Right atrium auricular region (tissue), 2 donors: ENCODE data around the gene TRIM31. TPM values are rescaled to one million over a fixed set of nuclear protein-coding genes. Genes with fewer than 3 reads are reported as not detected.

Source experiments
- DNase-seq: peaks from one replicate; pipeline ENCODE4 v3.0.0-alpha.2; 2019; ENCODE audit warnings: low spot score
- H3K27ac ChIP-seq, 2 donors: fragments of 200-600 bp; sonication (generic); 1 replicate in 1 of 2; 2 replicates in 1 of 2; pipeline ENCODE4 v1.5.1; 2016 to 2019
- H3K27me3 ChIP-seq, 2 donors: fragments of 200-600 bp; sonication (generic); one replicate each; pipeline versions ENCODE4 v1.5.1 to v1.6.0; 2017 to 2019
- H3K36me3 ChIP-seq: fragments of 200-600 bp; sonication (generic); one replicate; pipeline ENCODE4 v1.5.1; 2016
- H3K4me1 ChIP-seq, 2 donors: fragments of 200-600 bp; sonication (generic); one replicate each; pipeline versions ENCODE4 v1.5.1 to v1.6.0; 2017 to 2019
- H3K4me3 ChIP-seq, 2 donors: fragments of 200-600 bp; sonication (generic); 1 replicate in 1 of 2; 2 replicates in 1 of 2; pipeline ENCODE4 v1.5.1; 2017 to 2019; ENCODE audit warnings: mild to moderate bottlenecking in 1 of 2, moderate library complexity in 1 of 2
- H3K9me3 ChIP-seq, 2 donors: fragments of 200-600 bp; sonication (generic); one replicate each; pipeline ENCODE4 v1.5.1; 2019
- total RNA-seq, 2 donors: library from RNA; depleted of rRNA; stranded (reverse); fragments of >200 nt; gene quantifications; one replicate each; pipeline ENCODE4 v1.1.0, GENCODE V29; 2016
- TF ChIP-seq, protein P1 (sequence below), 2 donors: fragments of 200-600 bp; sonication (generic); IDR thresholded peaks; one replicate each; pipeline ENCODE4 v1.5.1; 2019; ENCODE audit warnings: antibody characterized with exemption in 2 of 2

Gene TRIM31, protein sequence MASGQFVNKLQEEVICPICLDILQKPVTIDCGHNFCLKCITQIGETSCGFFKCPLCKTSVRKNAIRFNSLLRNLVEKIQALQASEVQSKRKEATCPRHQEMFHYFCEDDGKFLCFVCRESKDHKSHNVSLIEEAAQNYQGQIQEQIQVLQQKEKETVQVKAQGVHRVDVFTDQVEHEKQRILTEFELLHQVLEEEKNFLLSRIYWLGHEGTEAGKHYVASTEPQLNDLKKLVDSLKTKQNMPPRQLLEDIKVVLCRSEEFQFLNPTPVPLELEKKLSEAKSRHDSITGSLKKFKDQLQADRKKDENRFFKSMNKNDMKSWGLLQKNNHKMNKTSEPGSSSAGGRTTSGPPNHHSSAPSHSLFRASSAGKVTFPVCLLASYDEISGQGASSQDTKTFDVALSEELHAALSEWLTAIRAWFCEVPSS
- not detected for total RNA-seq

DNA sequence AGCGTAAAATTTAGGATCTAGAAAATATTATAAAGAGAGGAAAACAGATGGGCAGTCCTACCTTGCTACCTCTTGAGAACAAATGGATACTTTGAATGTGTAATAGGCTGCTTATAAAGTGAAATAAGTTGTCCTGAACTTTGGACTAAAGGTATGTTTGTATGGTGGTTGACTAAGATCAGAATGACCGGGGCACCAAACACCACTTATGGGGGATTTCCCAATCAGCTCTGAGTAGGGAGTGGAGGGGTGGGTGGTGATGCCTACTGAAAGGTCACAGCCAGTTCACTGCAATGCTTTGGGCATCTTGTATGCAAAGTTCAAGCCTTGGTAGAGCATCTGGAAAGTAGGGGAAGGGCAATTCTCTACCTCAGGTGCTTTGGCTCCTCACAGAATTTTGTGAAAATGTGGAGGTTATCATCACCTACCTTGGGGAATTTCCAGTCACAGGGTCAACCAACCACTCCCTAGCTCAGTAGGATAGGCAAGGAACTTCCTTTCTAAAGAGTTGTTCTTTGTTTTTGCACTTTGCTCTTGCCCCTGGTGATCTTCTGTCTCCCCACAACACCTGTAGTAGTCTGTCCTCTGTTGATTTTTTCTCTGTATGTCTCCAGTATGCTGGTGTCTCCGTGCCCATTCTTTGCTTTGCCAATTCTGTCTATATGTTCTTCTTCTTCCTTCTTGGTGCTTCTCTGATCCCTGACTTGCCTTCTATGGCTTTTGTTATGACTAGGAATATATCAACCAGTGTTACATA lies at the start of gene TRIM31:
TSS of gene TRIM31 (minus strand) at position 88 of the 757 bp plus-strand sequence. CDS start 285 bp downstream, outside the sequence.
- H3K36me3 ChIP-seq, result no peaks in the 10 kb centered on the region
- H3K27ac ChIP-seq, result no peak within 1 kb of the TSS
- no peaks in the 10 kb centered on the region for H3K9me3 ChIP-seq
- TF ChIP-seq, protein P1, sequence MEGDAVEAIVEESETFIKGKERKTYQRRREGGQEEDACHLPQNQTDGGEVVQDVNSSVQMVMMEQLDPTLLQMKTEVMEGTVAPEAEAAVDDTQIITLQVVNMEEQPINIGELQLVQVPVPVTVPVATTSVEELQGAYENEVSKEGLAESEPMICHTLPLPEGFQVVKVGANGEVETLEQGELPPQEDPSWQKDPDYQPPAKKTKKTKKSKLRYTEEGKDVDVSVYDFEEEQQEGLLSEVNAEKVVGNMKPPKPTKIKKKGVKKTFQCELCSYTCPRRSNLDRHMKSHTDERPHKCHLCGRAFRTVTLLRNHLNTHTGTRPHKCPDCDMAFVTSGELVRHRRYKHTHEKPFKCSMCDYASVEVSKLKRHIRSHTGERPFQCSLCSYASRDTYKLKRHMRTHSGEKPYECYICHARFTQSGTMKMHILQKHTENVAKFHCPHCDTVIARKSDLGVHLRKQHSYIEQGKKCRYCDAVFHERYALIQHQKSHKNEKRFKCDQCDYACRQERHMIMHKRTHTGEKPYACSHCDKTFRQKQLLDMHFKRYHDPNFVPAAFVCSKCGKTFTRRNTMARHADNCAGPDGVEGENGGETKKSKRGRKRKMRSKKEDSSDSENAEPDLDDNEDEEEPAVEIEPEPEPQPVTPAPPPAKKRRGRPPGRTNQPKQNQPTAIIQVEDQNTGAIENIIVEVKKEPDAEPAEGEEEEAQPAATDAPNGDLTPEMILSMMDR (IDR thresholded peaks at IDR 0.05), result no peak
- no peak for DNase-seq
- H3K4me3 ChIP-seq, result no peak within 1 kb of the TSS
- peaks cover 0 to 5% of the 10 kb centered on the region in 2 donors for H3K27me3 ChIP-seq
- H3K4me1 ChIP-seq, result no peaks in the 10 kb centered on the region

DNA sequence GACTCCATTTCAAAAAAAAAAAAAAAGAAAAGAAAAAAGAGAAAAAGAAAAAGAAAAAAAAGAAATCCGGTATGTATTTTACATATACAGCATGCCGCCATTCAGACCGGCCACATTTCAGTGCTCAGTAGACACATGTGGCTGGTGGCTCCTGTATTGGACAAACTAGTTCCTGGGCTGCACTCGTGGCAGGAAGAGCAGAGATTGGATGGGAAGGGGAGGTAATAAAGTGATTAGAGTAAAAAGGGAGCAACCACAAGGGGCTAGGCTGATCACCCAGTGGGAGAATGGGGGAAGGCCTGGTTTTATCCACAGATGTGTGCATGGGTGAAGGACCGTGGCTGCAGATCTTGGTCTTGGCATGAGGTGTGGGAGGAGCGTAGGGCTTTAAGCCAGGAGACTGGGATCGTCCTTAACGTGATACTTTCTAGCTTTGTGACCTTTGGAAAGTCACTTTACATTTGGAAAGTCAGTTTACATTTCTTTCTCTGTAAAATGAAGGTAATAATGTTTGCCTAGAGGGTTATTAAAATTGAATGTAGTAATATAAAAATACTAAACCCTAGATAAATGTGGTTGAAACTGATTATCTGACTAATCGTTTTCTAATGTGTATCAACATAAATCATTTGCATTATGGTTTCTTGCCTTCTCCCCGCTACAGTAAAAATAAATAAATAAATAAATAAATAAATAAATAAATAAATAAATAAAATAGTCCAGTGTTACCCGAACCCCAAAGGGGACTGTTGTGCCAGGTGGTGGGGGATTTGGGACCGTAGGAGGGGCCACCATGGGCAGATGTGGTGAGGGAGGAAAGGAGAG lies 49.6 kb upstream of the TRIM31 start:
- H3K9me3 ChIP-seq, result no peaks in the 10 kb centered on the region
- H3K27me3 ChIP-seq, result no peaks in the 10 kb centered on the region
- H3K27ac ChIP-seq, result no peak overlapping the region
- no peak overlapping the region for H3K4me3 ChIP-seq
- H3K4me1 ChIP-seq, result no peaks in the 10 kb centered on the region
- H3K36me3 ChIP-seq, result no peaks in the 10 kb centered on the region
- no peak for DNase-seq
- TF ChIP-seq, protein P1 (IDR thresholded peaks at IDR 0.05), result no peak

DNA sequence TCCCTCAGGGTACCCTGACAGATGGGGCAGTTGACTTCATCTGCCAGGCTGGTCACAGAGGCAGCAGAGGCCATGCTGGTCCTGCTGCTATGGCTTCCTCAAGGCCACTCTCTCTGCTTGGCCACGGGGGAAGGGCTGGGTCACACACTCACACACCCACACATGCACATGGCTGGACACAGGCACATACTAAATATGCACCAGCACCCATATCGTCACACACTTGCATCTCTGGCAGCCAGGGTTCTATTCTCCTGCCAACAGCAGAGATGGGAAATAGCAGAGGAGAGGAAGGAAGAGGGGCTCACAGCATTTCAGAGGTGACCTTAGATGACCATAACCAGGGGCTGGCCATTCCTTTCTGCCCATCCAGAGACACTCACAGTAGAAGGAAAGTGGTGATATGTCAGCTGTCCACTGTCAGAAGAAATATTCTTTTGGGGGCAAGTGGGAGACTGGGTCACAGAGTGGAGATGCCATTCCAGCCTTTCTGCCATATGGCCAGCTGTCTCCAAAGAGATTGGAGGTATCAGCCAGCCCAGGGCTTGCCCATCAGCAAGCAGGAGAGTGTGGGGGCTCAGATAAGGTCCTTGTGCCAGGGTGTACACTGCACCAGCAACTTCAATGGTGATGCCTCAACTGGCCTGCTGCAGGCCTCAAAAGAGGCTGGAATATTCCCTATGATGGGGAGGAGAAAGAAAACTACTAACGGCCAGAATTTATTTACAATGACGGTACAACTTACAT lies 48.1 kb upstream of the TRIM31 start, which contains the start of gene TRIM10:
TSS of gene TRIM10 (minus strand) at position 427 of the 747 bp plus-strand sequence. CDS start at position 74, 353 bp downstream.
- DNase-seq, result no peak
- no peaks in the 10 kb centered on the region for H3K36me3 ChIP-seq
- H3K4me1 ChIP-seq, result peaks cover 0 to 6% of the 10 kb centered on the region in 2 donors
- no peak within 1 kb of the TSS for H3K27ac ChIP-seq
- no peak within 1 kb of the TSS for H3K4me3 ChIP-seq
- no peaks in the 10 kb centered on the region for H3K9me3 ChIP-seq
- TF ChIP-seq, protein P1 (IDR thresholded peaks at IDR 0.05), result no peak
- H3K27me3 ChIP-seq, result no peaks in the 10 kb centered on the region

DNA sequence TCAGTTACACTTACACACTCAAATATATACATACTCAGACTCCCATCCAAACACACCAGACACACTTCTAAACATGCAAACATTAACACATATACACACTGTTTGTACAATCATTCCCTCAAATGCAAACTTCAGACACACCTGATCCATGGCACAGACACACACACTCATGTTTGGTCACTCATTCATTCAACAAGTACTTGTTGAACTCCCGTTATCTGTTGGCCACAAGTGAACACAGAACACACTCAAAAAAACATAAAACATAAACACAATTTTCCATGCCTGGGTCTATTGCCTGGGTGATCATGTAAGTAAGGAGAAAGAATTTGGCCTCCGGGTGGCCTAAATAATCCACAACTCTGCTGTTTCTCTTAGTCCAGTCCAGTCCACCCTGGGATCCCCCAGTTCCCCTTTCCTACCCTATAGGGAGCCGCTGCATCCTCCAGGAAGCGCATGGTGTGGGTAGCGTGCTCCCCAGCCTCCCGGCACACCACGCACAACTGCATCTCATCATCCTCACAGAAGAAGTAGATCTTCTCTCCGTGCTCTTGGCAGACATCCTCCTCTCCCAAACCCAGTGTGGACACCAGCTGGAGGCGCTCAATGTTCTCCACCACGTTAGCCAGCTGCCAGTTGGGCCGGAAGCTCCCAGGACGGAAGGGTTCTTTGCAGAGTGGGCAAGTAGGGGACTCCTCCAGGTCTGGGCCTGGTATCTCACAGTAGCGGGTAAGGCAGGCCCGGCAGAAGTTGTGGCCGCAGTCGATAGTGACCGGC lies 47.3 kb upstream of the TRIM31 start:
- TF ChIP-seq, protein P1 (IDR thresholded peaks at IDR 0.05), result no peak
- Histone ChIP-seq H3K36me3 (no peaks in the 10 kb centered on the region), H3K27ac (no peak overlapping the region), H3K9me3 (no peaks in the 10 kb centered on the region), H3K4me1 (peaks cover 0 to 10% of the 10 kb centered on the region in 2 donors), H3K4me3 (no peak overlapping the region), H3K27me3 (no peaks in the 10 kb centered on the region)
- DNase-seq, result no peak
